GM12878 (cell line): ENCODE results near the gene HOATZ. TPM values are rescaled to one million over a fixed set of nuclear protein-coding genes. Genes with fewer than 3 reads are reported as not detected.

Source experiments
- ATAC-seq: fragments of 200-7000 bp; cut with Tn5 transposase; 3 replicates; pipeline ENCODE4 v1.9.1; 2020; ENCODE audit warnings: mild to moderate bottlenecking, moderate library complexity
- BruUV-seq: library from RNA; stranded (reverse); fragments of 400-500 nt; replicated peaks from 2 replicates; lab custom pipeline; 2021; lab: Mats Ljungman, UMichigan
- CTCF ChIA-PET: fragments of 300-600 bp; sonication (Branson Sonifier 250); formaldehyde crosslinking; extraction: SDS; loops from one replicate; lab custom pipeline; 2021; ENCODE audit warnings: inconsistent platforms; lab: Yijun Ruan, JAX
- POLR2A ChIA-PET: fragments of 350-600 bp; formaldehyde crosslinking; extraction: SDS; loops from one replicate; lab custom pipeline; 2021; ENCODE audit warnings: inconsistent platforms; lab: Charles Lee
- RAD21 ChIA-PET: fragments of 300-600 bp; sonication (Branson Sonifier 250); formaldehyde crosslinking; loops from one replicate; lab custom pipeline; 2023; ENCODE audit warnings: antibody characterized with exemption; ENCODE audit not compliant: unreplicated experiment; lab: Charles Lee
- SMC1A ChIA-PET: fragments of 300-600 bp; sonication (Branson Sonifier 250); formaldehyde crosslinking; loops from one replicate; lab custom pipeline; 2023; ENCODE audit not compliant: unreplicated experiment, uncharacterized antibody; lab: Charles Lee
- DNase-seq: peaks from one replicate; pipeline ENCODE4 v3.0.0-alpha.2; 2011; ENCODE audit warnings: low read depth, low spot score
- FAIRE-seq: peaks from 3 replicates; lab custom pipeline; 2011; peaks lifted over from hg19 to GRCh38; lab: Jason Lieb, UNC
- H2AFZ ChIP-seq: 2 replicates; pipeline ENCODE4 v1.6.0; 2011; ENCODE audit warnings: low read depth, low read length, control low read depth; ENCODE audit not compliant: control insufficient read depth
- H3K27ac ChIP-seq: 2 replicates; pipeline ENCODE4 v1.5.1; 2011; ENCODE audit warnings: control low read depth; ENCODE audit not compliant: control insufficient read depth, insufficient read depth
- H3K27me3 ChIP-seq, 2 experiments: replicated peaks in 1 of 2; 2 replicates each; pipeline versions ENCODE4 v1.6.0 to v1.6.1; 2011; ENCODE audit warnings: low read length in 1 of 2; ENCODE audit not compliant: control insufficient read depth in 2 of 2, insufficient read depth in 2 of 2
- H3K36me3 ChIP-seq, 2 experiments: 2 replicates each; pipeline ENCODE4 v1.5.1; 2011; ENCODE audit warnings: low read length in 1 of 2; ENCODE audit not compliant: control insufficient read depth in 2 of 2, insufficient read depth in 2 of 2
- H3K4me1 ChIP-seq: 2 replicates; pipeline ENCODE4 v1.6.1; 2011; ENCODE audit warnings: mild to moderate bottlenecking, low read length, moderate library complexity, mixed read lengths; ENCODE audit not compliant: control insufficient read depth, insufficient read depth
- H3K4me2 ChIP-seq: 2 replicates; pipeline ENCODE4 v1.6.0; 2011; ENCODE audit warnings: control low read depth; ENCODE audit not compliant: control insufficient read depth, insufficient read depth
- H3K4me3 ChIP-seq: fragments of 200-600 bp; sonication (generic); 2 replicates; pipeline ENCODE4 v1.5.1; 2016
- H3K79me2 ChIP-seq: 2 replicates; pipeline ENCODE4 v1.6.0; 2011; ENCODE audit warnings: low read length; ENCODE audit not compliant: control insufficient read depth, insufficient read depth
- H3K9ac ChIP-seq: 2 replicates; pipeline ENCODE4 v1.8.0; 2011; ENCODE audit warnings: low read length, control low read depth, mixed read lengths; ENCODE audit not compliant: control insufficient read depth, insufficient read depth
- H3K9me3 ChIP-seq: replicated peaks from 3 replicates; pipeline ENCODE4 v1.5.1; 2011; ENCODE audit warnings: mild to moderate bottlenecking, low read length; ENCODE audit not compliant: control insufficient read depth, insufficient read depth
- H4K20me1 ChIP-seq: 2 replicates; pipeline ENCODE4 v1.6.0; 2011; ENCODE audit not compliant: control insufficient read depth, insufficient read depth
- CTCF ChIP-seq, 3 experiments: IDR thresholded peaks in 2 of 3; conservative IDR thresholded peaks in 1 of 3; 2 replicates each; pipeline ENCODE4 v1.5.1; 2011; ENCODE audit warnings: low read depth in 3 of 3, low read length in 3 of 3, mild to moderate bottlenecking in 3 of 3, control low read depth in 2 of 3, moderate library complexity in 2 of 3, inconsistent platforms in 1 of 3, mixed read lengths in 1 of 3; ENCODE audit not compliant: control insufficient read depth in 2 of 3, insufficient read depth in 1 of 3; ENCODE audit errors: extremely low read depth in 1 of 3
- EGR1 ChIP-seq, 2 experiments: IDR thresholded peaks; 1 replicate in 1 of 2; 2 replicates in 1 of 2; pipeline ENCODE4 v1.6.1; 2011 to 2012; ENCODE audit warnings: low read depth in 2 of 2, low read length in 2 of 2, borderline replicate concordance in 1 of 2, mild to moderate bottlenecking in 1 of 2, moderate library complexity in 1 of 2
- ETV6 ChIP-seq, 2 experiments: fragments of 450-650 bp in 1 of 2; IDR thresholded peaks in 1 of 2; conservative IDR thresholded peaks in 1 of 2; 2 replicates each; pipeline ENCODE4 v1.6.1; 2014; ENCODE audit warnings: antibody characterized with exemption in 1 of 2, borderline replicate concordance in 1 of 2, low read depth in 1 of 2, mild to moderate bottlenecking in 1 of 2, moderate library complexity in 1 of 2
- KAT2A ChIP-seq: conservative IDR thresholded peaks from 2 replicates; pipeline ENCODE4 v1.6.1; 2011; ENCODE audit warnings: low read depth, low read length; ENCODE audit not compliant: control insufficient read depth
- POLR2A ChIP-seq: IDR thresholded peaks from 2 replicates; pipeline ENCODE4 v1.6.1; 2011; ENCODE audit warnings: low read depth, mild to moderate bottlenecking, low read length
- RAD21 ChIP-seq: IDR thresholded peaks from 2 replicates; pipeline ENCODE4 v1.6.1; 2011; ENCODE audit warnings: mild to moderate bottlenecking, low read depth, low read length, moderate library complexity; ENCODE audit not compliant: insufficient read depth
- RAD51 ChIP-seq: fragments of 450-650 bp; IDR thresholded peaks from 2 replicates; pipeline ENCODE4 v1.6.1; 2016; ENCODE audit warnings: moderate library complexity, mild to moderate bottlenecking, inconsistent platforms
- SMAD5 ChIP-seq: IDR thresholded peaks from 2 replicates; pipeline ENCODE4 v1.6.1; 2016; ENCODE audit warnings: antibody characterized with exemption, low read depth
- SMC3 ChIP-seq: IDR thresholded peaks from 2 replicates; pipeline ENCODE4 v1.6.1; 2011; ENCODE audit warnings: low read length, improper control_type of control experiment, borderline replicate concordance
- TAF1 ChIP-seq: IDR thresholded peaks from 2 replicates; pipeline ENCODE4 v1.6.1; 2011; ENCODE audit warnings: mild to moderate bottlenecking, low read depth, low read length, borderline replicate concordance
- TARDBP ChIP-seq: IDR thresholded peaks from 2 replicates; pipeline ENCODE4 v1.6.1; 2016; ENCODE audit warnings: borderline replicate concordance
- ZNF207 ChIP-seq: fragments of 450-650 bp; IDR thresholded peaks from 2 replicates; pipeline ENCODE4 v1.6.1; 2014; ENCODE audit warnings: antibody characterized with exemption, mild to moderate bottlenecking, borderline replicate concordance
- WGBS: methylation state at CpG from one replicate; pipeline ENCODE4 v1.1.6; 2016; ENCODE audit warnings: low lambda C conversion rate; ENCODE audit not compliant: insufficient replicate concordance, insufficient coverage; ENCODE audit errors: missing lambda C conversion rate; 5-methylcytosine and 5-hydroxymethylcytosine counted together
- in situ Hi-C: fragments of 300-500 bp; cut with MboI; formaldehyde crosslinking; loops from 9 replicates; pipeline ENCODE4 v1.14.3; 2018; ENCODE audit warnings: mixed read lengths
- intact Hi-C: fragments of 100-400 bp; cut with micrococcal nuclease; formaldehyde crosslinking; loops from one replicate; pipeline ENCODE4 v1.14.2; 2022; ENCODE audit not compliant: unreplicated experiment
- polyA plus RNA-seq, 11 experiments: library from polyadenylated mRNA; depleted of rRNA in 4 of 11; unstranded in 6 of 11; stranded (reverse) in 5 of 11; fragments of >200 nt; fragmentation: Nextera tagmentation in 4 of 11; fragmentation: Illumina TruSeq in 1 of 11; extraction: Ambion mirVana in 4 of 11; extraction: Trizol in 1 of 11; gene quantifications; 1 replicate in 1 of 11; 2 replicates in 10 of 11; pipeline versions ENCODE4 v1.2.1 to v1.2.3, GENCODE V29; 2011 to 2016; ENCODE audit warnings: inconsistent platforms in 2 of 11, missing spikeins in 2 of 11, low read depth in 1 of 11
- total RNA-seq, 4 experiments: library from RNA; depleted of rRNA in 3 of 4; stranded (reverse); fragments of >200 nt in 3 of 4; fragmentation: Illumina TruSeq in 1 of 4; extraction: Trizol in 1 of 4; gene quantifications; 2 replicates each; pipeline versions ENCODE4 v1.2.1 to v1.2.3, GENCODE V29; 2013 to 2021

HOATZ gene
- total and polyA plus RNA-seq, 10 of the 15 experiments (the other 5 are each of a cell fraction or from before 2014, with no cell fraction given), result 0.28 TPM; not detected in 9

GRCh38 chr11:111574373-111575225 lies 60.0 kb downstream of the HOATZ start:
- Histone ChIP-seq H2AFZ (peak overlapping the region; percentile 51), H3K9ac (no peak overlapping the region), H4K20me1 (no peaks in the 10 kb centered on the region), H3K36me3 (no peaks in the 10 kb centered on the region), H3K27me3 (no peaks in the 10 kb centered on the region), H3K79me2 (no peaks in the 10 kb centered on the region), H3K4me2 (peak overlapping the region; percentile 73), H3K27ac (no peak overlapping the region), H3K4me1 (no peaks in the 10 kb centered on the region), H3K4me3 (no peak overlapping the region), H3K9me3 (no peaks in the 10 kb centered on the region)
- no TSS peak for BruUV-seq
- whole genome bisulfite sequencing, result 54% methylated on average over 7 of the region's 7 CpGs
- POLR2A ChIA-PET, result no interaction called here
- CTCF ChIA-PET, result interaction anchor here (0.6 to 1.0 kb wide), 4 partner anchors 9 to 343 kb away, joined by 3 to 4 read pairs (median 3); no protein-coding TSS in a partner anchor
- DNase-seq (no peak), FAIRE-seq (no peak), ATAC-seq (peak; percentile 77)
- RAD21 ChIA-PET, result interaction anchor here (1.0 kb wide), 1 partner anchor 119 kb away, joined by 3 read pairs; no protein-coding TSS in a partner anchor
- TF ChIP-seq SMC3 (no peak; the same call in 1 of the 2 replicates), CTCF (IDR thresholded peaks at IDR 0.05 in 2 of 3, conservative IDR thresholded peaks at IDR 0.05 in 1 of 3; ENCODE audit: control insufficient read depth in 2 of 3, extremely low read depth in 1 of 3, insufficient read depth in 1 of 3, low read depth in 3 of 3, low read length in 3 of 3) (peak in 2 of 3 experiments; percentile 5 to 37; a peak in 1 of 6 replicates), KAT2A (no peak), ZNF207 (no peak), TAF1 (no peak), RAD51 (no peak), SMAD5 (no peak), EGR1 (IDR thresholded peaks at IDR 0.05; ENCODE audit: borderline replicate concordance in 1 of 2, low read depth in 2 of 2, low read length in 2 of 2) (0 out of 3 replicates have a peak, but pooled peaks of 1 of the 2 experiments have one; percentile 7), ETV6 (conservative IDR thresholded peaks at IDR 0.05 in 1 of 2, IDR thresholded peaks at IDR 0.05 in 1 of 2; ENCODE audit: borderline replicate concordance in 1 of 2, low read depth in 1 of 2) (no peak), RAD21 (0 out of 2 replicates have a peak, but pooled peaks have one; percentile 22), TARDBP (no peak), POLR2A (no peak)
- intact Hi-C loops, result loop anchor here (5.0 kb wide), 1 partner anchor 122 kb away; no protein-coding TSS in a partner anchor
- SMC1A ChIA-PET, result interaction anchor here (0.6 to 1.4 kb wide), 3 partner anchors 14 to 276 kb away, joined by 3 to 6 read pairs (median 4); no protein-coding TSS in a partner anchor
- in situ Hi-C loops, result no loop called here
